SH-SY5Y (cell line): Measurements from ENCODE around the gene NAALADL2.

Source experiments
- GATA2 ChIP-seq: IDR thresholded peaks from 2 replicates; pipeline ENCODE4 v1.6.1; 2011; ENCODE audit warnings: mild to moderate bottlenecking, low read depth, low read length
- GATA3 ChIP-seq: IDR thresholded peaks from 2 replicates; pipeline ENCODE4 v1.6.1; 2011; ENCODE audit warnings: low read depth, mild to moderate bottlenecking, low read length, moderate library complexity

GRCh38 chr3:175129571-175129970 lies 270.4 kb downstream of the NAALADL2 start:
- no peak for TF ChIP-seq GATA2
- TF ChIP-seq GATA3, result no peak
